Measurements from ENCODE around the gene FPGS.
"Not testable (repeated sequence)": the region's sequence is repeated elsewhere in the genome, so short reads cannot be mapped to it uniquely, and the experiment has no call there.

FPGS gene

DNA sequence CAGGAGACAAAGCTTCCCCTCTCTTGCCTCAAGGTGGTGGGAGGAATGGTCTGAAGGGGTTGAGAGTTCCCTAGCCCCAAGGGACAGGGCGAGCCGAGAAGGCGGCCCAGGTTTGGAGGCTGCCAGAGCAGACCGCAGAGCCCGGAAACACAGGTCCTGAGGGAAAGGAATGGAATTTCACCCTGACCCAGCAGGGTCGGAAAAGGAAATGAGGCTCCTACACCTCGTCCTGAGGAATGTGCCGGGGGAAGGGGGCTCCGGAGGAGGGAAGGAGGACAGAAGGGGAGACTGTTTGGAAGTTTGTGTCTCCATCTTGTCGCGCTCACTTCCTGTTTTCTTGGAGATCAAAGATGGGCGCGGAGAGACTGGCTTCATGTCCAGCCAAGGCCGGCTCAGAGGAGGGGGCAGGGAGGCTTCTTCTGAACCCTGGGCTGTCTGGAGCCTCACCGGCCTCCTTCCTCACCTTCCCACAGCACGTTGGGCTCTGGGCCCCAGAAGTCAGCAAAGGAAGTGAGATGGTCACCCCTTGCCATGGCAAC lies 42.2 kb downstream of the FPGS start:
- DNase-seq: no peak

DNA sequence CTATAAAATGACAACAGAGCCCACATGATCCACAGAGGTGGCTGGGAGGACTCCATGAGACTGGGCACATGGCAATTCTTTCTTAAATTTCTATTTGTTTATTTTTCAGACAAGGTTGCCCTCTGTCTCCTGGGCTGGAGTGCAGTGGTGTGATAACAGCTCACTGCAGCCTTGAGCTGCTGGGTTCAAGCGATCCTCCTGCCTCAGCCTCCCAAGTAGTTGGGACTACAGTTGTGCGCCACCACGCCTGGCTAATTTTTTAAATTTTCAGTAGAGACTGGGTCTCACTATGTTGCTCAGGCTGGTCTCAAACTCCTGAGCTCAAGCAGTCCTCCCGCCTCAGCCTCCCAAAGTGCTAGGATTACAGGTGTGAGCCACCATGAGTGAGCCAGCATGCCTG lies 42.9 kb downstream of the FPGS start:
- DNase-seq: not testable (repeated sequence)

DNA sequence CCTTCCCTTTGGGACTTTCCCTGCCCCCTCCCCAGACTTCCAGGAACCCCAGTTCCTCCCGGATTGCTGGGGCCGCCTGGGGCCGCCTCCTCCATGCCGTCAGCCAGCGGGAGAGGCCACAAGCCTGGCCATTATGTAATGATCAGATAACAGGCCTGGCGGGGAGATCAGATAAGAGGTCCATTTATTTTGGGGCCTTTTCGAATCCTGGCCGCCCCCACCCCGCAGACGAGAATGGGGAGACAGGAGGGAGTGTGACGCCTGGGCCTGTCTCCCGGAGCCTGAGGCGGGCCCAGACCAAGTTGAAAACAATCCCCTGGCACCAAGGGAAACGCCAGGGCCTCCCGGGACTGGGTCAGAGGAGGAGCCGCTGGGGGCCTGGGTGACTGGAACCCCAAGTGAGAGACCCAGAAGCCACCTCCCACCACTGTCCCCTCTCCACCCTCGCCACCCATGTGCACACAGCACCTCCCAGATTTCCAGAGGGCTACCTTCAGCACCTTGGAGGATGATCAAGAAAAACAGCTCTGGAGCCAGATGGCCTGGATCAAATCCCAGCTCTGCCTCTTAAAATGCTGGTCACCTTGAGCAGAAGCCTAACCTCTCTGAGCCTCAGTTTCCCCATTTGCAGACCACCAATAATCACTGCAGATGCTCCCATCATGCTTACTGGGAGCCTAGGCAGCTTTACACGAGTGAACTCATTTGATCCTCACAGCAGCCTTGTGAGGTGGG lies 43.9 kb downstream of the FPGS start:
- no peak for DNase-seq

DNA sequence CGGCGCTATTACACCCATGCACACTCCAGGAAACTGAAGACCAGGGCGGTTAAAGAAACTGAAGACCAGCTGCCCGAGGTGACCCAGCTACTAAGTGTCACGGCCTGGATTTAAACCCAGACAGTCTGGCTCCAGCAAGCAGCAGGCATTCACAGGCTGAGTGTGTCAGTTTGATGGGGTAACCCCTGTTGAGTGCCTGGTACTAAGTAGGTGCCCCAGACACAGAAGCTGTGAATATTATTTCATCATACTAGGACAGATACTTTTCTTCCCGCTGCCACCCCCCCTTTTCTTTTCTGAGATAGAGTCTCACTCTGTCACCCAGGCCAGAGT lies 44.5 kb downstream of the FPGS start:
- no peak for DNase-seq

DNA sequence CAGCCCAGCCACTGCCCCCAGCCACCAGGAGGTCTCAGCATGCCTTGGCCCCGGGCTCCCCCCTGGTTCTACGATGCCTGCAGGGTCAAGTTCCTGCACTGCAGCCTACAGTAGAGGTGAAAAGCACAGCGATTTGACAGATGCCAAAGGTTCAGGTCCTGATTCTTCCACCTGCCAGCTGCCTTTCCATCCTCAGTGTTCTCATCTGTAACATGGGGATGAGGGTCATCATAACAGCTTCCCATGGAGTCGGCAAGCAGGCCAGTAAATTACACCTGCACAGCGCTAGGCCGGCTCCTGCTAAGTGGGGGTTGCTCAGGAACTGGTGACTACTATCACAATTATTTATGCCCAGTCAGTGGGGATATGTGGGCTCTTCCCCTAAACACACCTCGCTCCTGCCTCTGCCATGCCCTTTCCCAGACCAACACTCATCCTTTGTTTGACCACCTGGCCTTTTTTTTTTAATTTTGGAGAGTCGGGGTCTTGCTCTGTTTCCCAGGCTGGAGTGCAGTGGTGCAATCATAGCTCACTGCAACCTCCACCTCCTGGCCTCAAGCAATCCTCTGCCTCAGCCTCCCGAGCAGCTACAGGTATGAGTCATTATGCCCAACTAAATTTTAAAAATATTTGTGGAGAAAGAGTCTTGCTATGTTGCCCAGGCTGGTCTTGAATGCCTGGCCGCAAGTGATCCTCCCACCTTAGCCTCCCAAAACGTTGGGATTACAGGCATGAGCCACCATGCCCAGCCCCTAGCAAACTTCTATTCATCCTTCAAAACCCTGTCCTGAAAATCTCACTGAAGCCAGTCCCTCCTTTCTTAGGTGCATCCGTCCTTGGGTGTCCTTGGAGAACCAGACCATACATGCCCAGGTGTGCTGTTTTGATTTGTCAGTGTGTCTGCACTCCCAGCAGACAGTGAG lies 45.4 kb downstream of the FPGS start:
- no peak for DNase-seq

DNA sequence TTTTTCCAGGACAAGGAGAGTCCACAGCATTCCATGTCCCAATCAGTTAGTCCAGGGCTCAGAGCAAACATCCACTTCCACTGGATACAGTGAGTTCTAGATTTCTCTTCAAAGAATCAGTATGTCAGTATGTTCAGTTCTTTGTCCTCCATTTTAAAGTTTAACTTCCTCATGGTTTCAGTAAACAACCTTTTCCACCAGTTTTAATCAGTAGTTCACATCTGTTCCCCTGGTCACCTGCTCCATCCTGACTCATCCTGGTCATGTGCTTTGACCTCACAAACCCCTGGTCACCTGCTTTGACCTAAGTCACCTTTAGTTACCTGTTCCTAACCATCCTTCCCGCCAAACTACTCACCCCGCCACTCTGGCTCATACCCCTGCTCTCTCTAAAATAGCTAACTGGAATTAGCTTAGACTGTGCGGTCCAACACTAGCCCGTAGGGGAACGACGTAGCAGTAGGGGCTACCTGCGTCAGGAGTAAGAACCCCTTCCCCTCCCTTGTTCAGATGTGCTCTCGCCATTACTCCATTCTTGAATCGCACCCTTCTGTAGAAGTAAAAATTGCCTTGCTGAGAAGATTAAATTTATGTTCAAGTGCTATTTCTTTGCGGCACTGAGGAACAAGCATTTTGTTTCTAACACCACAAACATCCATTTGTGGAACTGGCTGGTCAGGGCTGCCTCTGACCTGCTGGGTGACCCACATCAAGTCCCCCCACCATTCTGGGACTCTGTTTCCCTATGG lies 46.2 kb downstream of the FPGS start:
- DNase-seq: no peak

DNA sequence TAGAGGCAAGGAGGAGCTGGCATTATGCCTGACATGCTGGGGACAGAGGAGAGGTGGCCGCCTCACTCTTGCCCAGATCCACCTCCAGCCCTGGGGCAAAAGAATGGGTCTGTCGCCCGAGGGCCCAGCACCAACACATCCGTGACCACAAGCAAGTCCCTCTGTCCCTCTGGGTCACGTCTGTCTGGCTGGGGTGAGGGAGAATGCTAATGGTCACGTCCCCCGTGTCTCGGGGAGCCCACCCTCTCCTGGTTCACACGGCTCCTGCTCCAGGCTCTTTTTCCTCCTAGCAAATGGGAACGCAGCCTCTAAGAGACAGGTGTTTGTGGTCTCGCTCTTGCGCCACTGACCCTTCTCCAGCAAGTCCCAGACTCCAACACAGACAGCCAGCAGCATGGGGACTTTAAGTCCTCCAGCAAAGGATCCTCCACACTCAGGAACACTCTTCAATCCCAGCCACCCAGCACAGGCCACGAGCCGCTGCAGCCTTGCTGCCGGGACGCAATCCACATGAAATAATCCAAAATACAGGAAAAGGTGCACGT lies 47.7 kb downstream of the FPGS start:
- no peak for DNase-seq

DNA sequence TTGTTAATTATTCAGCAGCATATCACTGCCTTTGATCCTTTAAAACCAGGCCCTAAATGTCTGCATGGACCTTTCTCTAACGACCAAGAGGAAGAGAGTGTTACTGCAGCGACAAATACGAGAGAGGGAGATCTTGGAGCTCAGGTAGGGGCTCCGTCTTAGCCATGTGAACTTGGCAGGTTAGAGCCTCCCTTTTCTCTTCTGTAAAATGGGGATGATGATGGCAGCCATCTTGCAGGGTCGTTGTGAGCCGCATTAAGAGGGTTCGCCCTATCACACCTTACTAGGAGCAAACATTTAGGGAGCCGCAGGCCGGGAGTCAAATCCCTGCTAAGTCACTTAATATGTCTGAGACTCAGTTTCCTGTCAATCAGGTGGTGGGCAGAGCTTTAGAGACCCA lies 50.1 kb downstream of the FPGS start:
- no peak for DNase-seq

DNA sequence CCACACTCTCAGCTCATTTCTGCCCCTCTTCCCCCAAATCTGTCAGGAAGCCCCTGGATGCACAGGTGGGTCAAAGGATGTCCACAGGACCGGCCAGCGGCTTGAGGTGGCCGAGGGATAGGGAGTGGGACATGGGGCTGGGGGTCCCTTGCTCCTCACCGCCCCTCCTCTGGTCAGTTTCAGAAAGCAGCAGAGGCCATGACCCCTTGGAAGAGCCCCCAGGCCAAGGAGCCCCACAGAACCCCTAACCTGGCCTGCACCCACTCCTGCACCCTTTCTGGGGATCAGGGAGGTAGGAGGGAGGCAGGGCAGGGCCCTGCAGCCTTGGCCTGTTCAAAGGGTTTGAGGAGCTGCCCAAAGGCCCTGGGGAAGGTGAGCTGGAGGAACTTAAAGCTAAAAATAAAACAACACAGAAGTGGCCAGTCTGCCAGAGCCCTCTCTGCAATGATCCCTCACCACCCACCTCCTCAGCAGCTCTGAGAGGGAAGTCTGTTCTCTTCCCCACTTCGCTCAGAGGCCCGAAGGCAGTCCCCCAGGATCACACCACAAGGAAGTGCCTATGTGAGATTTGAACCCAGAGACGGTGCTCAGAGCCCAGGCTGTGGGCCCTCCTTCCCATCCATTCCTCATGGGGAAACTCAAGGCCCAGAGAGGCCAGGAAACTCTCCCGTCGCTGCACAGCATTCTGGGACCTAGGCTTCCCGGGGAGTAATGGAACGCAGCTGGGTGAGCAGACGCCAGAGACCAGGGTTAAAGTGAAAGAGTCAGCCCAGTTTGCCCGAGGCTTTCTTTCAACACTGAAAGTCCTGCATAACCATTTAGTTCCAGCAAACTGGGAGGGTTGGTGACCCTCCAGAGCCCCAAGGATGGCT lies 50.9 kb downstream of the FPGS start:
- DNase-seq: no peak

DNA sequence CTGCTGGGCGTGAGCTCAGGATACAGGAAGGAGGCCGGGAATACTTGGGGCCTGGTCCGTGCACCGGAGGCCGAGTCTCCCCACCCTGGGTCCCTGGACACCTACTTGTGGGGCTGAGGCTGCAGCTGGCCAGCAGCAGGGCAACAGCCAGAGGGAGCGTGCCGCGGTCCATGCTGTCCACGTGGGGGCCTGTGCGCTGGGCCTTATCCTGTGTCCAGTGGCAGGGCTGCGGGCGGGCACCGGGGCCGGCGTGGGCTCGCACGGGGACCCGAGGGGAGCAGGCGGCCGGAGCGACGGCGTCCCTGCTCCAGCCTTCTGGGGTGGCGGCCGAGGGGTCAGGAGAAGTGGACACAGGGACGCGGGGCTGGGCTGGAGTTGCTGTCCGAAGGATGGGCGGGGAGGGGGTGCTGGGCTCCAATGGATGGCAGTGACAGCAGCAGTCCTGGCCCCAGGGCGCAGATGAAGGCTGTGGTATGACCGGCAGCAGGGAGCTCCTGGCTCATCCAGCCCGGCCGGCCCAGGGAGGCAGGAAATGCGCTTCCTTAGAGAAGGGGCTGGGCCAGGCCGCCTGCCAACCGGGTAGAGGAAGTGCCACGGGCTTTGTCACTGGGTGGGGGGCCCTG lies 51.6 kb downstream of the FPGS start, which contains the start of gene ENG:
Gene ENG (minus strand): TSS at position 475 of the 623 bp plus-strand sequence. CDS start 303 bp downstream, at position 172.
- DNase-seq: no peak

DNA sequence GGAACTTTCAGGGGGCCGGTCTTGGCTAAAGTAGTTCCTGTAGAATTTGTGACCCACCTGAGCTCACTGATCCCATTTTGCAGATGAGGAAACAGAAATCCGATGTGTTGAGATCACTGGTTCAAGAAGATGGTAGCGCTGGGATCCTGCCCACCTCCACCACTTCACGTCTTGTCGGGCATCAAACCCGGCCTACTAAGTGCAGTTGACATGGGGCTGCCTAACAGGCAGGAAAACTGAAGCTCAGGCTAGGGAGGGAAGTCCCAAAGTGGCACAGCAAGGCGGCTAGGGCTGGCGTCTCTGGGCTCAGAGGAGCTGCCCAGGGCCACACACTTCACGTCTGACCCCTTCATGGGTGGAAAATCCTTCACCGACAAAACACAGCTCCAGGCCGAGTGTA lies 52.3 kb downstream of the FPGS start:
- DNase-seq: no peak

DNA sequence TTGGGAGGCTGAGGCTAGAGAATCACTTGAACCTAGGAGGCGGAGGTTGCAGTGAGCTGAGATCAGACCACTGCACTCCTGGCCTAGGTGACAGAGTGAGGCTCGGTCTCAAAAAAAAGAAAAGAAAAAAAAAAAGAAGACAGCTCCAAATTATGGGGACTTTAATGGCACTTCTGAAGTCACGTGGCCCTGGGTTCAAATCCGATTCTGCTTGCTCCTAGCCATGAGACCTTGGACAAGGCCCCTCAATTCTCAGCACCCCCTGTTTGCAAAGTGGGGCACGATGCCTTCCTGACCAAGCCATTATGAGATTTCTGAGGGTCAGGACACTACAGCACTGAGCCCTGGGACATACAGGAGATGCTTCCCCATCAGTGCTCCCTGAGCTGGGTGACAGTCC lies 52.8 kb downstream of the FPGS start:
- no peak for DNase-seq

DNA sequence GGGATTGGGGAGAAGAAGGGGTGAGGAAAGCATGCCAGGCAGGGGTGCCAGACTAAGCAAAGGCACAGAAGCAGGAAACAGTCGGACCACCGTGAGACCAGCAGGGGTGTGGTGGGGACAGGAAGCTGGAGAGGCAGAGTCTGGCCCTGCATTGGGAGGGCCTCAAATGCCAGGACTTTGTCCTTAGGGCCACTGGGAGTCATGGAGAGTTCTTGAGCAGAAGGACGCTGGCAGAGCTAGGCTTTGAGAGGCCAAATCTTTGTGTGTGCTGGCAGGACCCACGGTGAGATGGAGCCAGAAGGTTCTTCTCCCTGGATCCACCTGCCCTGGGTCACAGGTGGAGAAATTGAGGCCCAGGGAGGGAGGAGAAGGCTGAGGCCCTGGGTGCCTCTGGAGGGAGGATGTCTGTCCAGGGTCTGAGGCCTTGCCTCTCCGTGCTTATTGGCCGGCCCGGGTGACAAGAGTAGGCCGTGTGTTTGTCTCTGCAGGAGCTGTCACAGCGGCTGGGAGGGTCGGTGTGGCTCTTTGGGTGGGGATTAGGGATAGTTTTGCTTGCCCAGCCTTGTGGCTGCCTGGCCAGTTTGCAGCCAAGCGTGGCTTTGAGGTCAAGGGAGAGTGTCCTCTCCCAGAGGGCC lies 53.5 kb downstream of the FPGS start:
- DNase-seq: no peak

DNA sequence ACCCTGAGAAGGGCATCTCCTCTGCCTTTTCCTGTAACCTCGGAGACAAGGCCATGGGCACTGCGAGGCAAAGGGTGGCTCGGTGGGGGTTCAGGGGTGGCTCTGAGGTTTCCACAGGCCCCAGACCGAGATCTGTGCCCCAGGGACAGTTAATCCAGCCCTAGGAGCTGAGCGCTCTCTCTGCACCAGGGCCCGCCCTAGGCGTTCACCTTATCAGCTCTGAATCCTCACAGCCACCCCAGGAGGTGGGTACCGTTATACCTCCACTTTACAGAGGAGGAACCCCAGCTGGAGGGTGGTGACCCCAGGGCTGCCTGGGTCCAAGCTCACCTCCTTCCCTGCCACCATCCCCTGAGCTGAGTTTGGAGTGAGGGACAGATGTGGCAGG lies 54.0 kb downstream of the FPGS start:
- DNase-seq: no peak

DNA sequence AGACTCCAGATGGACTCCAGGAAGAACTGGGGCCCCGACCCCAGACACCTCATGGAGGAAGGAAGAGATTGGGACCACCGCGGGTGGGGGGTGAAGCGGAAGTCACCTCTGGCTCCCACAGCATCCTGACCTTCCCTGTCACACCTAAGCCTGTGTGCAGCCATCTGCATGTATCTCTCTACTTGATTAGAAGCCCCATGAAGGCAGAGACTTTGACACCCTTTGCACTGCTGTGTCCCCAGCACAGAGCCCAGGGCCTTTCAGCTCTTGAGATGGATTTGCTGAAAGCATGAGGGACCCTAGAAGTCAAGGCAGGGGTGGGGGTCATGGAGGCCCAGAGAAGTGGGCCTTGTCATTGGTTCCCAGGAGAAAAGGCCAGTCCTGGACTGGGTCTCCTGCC lies 54.6 kb downstream of the FPGS start:
- no peak for DNase-seq

DNA sequence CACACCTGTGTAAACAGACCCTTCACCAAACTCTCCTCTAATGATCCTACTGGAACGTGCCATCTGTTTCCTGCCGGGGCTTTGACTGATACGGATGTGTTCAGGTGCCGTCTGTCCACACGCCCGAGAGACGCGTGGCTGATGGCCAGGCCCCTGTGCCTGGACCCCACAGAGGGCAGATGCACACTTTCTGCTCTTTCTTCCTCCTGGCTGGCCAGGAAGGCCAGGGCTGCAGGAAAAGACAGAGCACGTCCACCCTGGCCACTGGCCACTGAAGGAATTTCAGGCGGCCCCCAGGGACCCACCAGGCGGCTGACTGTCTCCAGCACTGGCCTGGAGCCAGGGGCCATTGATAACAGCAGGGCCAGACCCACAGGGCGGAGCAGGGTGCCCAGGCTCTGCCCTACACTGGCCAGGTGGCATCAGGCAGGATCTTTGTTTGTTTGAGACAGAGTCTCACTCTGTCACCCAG lies 55.4 kb downstream of the FPGS start:
- DNase-seq: peak; percentile 91

DNA sequence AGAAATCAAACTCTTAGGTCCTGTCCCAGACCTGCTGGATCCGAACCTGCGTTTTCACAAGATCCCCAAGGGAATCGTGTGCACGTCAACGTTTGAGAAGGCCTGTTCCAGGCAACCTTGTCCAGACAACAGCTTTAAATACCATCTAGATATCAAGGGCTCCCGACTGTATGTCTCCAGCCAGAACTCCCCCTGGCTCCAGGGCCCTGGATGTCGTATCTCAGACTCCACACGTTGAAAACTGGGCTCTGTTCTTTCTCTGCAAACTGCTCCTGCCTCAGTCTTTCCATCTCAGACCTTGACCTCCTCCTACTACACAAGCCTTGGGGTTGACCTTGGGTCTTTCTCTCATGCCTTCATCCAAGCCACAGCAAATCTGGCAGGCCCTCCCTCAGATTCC lies 57.6 kb downstream of the FPGS start:
- no peak for DNase-seq

DNA sequence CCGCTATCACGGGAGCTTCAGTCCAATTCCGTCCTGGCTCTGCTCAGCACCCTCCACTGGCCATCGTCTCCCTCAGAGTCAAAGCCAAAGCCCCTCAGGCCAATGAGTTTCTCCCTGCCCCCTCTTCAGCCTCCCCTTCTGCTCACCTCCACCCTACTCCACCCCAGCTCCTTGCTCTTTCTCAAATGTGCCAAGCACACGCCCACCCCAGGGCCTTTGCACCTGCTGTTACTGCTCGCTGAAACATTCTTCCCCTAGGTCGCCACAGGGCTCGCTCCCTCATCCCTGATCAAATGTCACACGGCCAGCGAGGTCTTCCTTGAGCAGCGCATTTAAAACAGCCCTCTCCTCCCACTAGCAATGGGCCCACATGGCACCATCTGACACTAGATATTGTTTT lies 58.1 kb downstream of the FPGS start:
- DNase-seq: no peak

DNA sequence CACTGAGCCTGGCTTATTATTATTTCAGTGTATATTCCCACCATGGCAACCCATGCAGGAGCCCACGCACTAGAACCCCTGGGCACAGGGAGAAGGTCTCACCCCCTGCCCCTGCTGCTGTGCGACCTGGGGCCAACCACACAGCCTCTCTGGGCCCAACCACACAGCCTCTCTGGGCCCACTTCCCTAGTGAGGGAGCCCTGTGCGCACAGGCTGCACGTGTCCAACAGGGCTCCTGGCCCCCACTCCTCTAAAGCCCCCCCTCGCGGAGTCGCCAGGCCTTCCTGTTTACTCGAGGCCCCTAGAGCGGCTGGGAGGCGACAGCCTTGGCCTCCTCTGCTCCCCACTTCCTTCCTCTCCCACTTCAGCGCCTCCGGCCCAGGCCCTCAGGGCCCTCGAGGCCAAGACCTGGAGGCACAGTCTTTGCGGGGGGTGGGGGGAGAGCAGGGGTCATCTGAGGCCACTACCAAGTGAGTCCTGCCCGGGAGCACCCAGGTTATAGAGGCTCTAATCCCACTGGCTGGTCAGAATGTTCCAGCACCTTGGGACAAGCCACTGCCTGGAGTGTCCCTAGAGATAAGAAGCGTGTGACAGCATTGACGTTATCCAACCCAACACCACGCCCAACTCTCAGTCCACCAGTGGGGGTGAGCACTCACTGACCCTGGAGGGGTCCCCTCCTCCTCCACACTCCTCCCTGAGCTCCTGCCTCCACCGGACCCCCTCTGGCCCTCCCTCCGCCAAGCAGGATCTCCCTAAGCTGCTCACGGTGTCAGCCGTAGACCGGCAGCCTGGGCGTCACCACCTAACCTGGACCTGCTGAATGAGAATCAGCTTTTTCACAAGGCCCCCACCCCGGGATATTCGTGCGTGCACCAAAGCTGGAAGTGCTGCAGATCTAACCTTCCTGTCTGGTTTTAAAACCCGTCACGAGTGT lies 59.7 kb downstream of the FPGS start:
- DNase-seq: no peak

DNA sequence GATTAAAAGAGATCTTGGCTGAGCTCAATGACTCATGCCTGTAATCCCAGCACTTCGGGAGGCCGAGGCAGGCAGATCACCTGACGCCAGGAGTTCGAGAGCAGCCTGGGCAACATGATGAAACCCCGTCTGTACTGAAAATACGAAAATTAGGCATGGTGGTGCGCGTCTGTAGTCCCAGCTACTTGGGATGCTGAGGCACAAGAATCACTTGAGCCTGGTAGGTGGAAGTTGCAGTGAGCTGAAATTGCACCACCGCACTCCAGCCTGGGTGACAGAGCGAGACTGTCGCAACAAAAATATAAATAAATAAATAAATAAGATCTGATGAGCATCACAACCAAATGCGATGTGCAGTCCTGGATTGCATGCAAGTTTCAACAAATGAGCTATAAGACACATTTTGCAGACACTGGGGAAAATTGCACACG lies 60.5 kb downstream of the FPGS start:
- peak; percentile 18 for DNase-seq

Data from NCI-H524 treated with DMSO at 0.1 percent for 48 hours (cell line).